ENCODE measurements around the gene MEGF11. TPM values are rescaled to one million over a fixed set of nuclear protein-coding genes. Genes with fewer than 3 reads are reported as not detected.

MEGF11 gene
- total and polyA plus RNA-seq, 7 donors: 0.04 to 0.05 TPM; not detected in 5

DNA sequence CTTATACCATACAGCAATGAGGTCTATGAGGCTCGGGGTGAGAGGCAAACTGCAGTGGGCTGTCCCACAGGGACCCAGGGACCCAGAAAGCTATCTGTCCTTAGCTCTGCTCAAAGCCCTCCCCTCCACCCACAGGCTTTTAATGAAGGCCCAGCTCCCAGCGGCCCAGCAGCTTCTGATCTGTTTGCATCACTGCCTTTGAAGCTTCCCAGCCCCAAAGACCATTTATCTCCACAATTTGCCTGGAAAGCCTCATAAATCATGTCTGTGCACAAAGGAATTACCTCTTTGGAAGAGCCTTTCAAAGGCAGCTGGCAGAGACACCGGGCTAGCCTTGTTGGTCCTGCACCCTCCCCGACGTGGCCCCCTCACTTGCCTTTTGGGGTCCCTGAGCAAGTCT is 260.3 kb downstream of the MEGF11 start:
- WGBS, 3 donors: 12 to 27% (median 24%) methylated on average over 5 of the region's 5 CpGs
- H3K27me3 ChIP-seq (ENCODE audit: insufficient read depth in 3 of 3, low read length in 2 of 3): peaks cover 0 to 38% (median 9%) of the 10 kb centered on the region in 3 donors
- no peak overlapping the region for H3K4me3 ChIP-seq
- no peaks in the 10 kb centered on the region for H3K36me3 ChIP-seq (ENCODE audit: insufficient read depth in 1 of 2, low read depth in 1 of 2)
- no peak for ATAC-seq
- no peaks in the 10 kb centered on the region for H3K4me1 ChIP-seq
- intact Hi-C loops (cut with DNase I): no loop called here
- no peak for DNase-seq
- H3K27ac ChIP-seq: no peak overlapping the region
- TF ChIP-seq, protein P1, sequence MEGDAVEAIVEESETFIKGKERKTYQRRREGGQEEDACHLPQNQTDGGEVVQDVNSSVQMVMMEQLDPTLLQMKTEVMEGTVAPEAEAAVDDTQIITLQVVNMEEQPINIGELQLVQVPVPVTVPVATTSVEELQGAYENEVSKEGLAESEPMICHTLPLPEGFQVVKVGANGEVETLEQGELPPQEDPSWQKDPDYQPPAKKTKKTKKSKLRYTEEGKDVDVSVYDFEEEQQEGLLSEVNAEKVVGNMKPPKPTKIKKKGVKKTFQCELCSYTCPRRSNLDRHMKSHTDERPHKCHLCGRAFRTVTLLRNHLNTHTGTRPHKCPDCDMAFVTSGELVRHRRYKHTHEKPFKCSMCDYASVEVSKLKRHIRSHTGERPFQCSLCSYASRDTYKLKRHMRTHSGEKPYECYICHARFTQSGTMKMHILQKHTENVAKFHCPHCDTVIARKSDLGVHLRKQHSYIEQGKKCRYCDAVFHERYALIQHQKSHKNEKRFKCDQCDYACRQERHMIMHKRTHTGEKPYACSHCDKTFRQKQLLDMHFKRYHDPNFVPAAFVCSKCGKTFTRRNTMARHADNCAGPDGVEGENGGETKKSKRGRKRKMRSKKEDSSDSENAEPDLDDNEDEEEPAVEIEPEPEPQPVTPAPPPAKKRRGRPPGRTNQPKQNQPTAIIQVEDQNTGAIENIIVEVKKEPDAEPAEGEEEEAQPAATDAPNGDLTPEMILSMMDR (IDR thresholded peaks at IDR 0.05): no peak
- H3K9me3 ChIP-seq: no peaks in the 10 kb centered on the region

DNA sequence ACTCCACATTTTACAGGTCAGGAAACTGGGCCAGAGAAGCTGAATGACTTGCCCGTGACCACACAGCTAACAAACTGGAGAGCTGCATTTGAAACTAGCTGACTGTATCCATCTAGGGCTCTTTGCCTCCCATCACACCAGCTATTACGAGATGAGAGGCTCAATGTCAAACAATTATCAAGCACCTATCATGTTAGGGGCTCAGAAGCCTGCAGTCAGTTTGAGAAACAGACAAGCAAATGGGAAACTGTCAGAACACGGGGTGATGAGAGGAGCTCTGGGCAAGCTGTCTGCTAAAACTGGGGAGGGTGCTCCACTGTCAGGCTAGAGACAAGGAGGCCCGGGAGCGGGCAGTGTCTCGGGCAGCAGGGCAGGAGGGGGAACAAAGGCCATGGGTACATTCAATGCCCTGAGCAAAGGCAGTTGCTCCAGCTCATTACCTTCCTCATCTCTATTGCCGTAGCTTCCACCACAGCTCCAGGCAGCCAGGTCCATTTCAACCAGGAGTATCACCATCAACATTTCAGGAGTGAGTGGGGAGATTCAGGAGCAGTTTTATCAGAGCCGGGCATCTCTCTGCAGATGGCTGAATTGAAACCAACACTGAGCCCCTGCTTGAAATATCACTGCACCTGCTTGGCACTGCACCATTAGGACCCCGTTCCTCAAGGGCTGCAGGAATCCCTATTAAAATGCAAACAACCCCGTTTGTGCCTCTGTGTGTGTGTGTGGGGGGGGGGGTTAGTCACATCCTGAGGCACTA is 261.6 kb downstream of the MEGF11 start:
- TF ChIP-seq, protein P1 (IDR thresholded peaks at IDR 0.05): no peak
- Histone ChIP-seq H3K36me3 (ENCODE audit: insufficient read depth in 1 of 2, low read depth in 1 of 2) (no peaks in the 10 kb centered on the region), H3K9me3 (no peaks in the 10 kb centered on the region), H3K4me3 (no peak overlapping the region), H3K4me1 (no peaks in the 10 kb centered on the region), H3K27me3 (ENCODE audit: insufficient read depth in 3 of 3, low read length in 2 of 3) (peaks cover 0 to 38% (median 9%) of the 10 kb centered on the region in 3 donors), H3K27ac (no peak overlapping the region)
- no peak for ATAC-seq
- intact Hi-C loops (cut with DNase I): no loop called here
- 52 to 56% (median 53%) methylated on average over 10 of the region's 10 CpGs for WGBS, 3 donors
- no peak for DNase-seq

- peaks cover 0 to 45% (median 9%) of the 10 kb centered on the region in 3 donors for H3K27me3 ChIP-seq (ENCODE audit: insufficient read depth in 3 of 3, low read length in 2 of 3)
- H3K9me3 ChIP-seq: no peaks in the 10 kb centered on the region
- DNase-seq (no peak), ATAC-seq (no peak)
- no peak overlapping the region for H3K27ac ChIP-seq
- no peaks in the 10 kb centered on the region for H3K4me1 ChIP-seq
- intact Hi-C loops (cut with DNase I): no loop called here
- WGBS, 3 donors: 76 to 78% (median 77%) methylated on average over 5 of the region's 5 CpGs
- no peaks in the 10 kb centered on the region for H3K36me3 ChIP-seq (ENCODE audit: insufficient read depth in 1 of 2, low read depth in 1 of 2)
- H3K4me3 ChIP-seq: no peak overlapping the region
- TF ChIP-seq, protein P1 (IDR thresholded peaks at IDR 0.05): no peak
Measured at GRCh38 chr15:65990298-65990981, 263.1 kb downstream of the MEGF11 start.

GRCh38 chr15:65987100-65987499 is 266.4 kb downstream of the MEGF11 start:
- no peak for DNase-seq
- H3K27ac ChIP-seq: no peak overlapping the region
- no peaks in the 10 kb centered on the region for H3K9me3 ChIP-seq
- no peaks in the 10 kb centered on the region for H3K4me1 ChIP-seq
- intact Hi-C loops (cut with DNase I): loop anchor here (10.0 kb wide), 3 partner anchors 198 to 298 kb away; no protein-coding TSS in a partner anchor
- H3K4me3 ChIP-seq: no peak overlapping the region
- WGBS, 3 donors: 53 to 63% (median 60%) methylated on average over 5 of the region's 5 CpGs
- TF ChIP-seq, protein P1 (IDR thresholded peaks at IDR 0.05): no peak
- H3K27me3 ChIP-seq (ENCODE audit: insufficient read depth in 3 of 3, low read length in 2 of 3): peaks cover 0 to 50% (median 11%) of the 10 kb centered on the region in 3 donors
- no peaks in the 10 kb centered on the region for H3K36me3 ChIP-seq (ENCODE audit: insufficient read depth in 1 of 2, low read depth in 1 of 2)
- ATAC-seq: no peak
